C4-2B (cell line): Measurements from ENCODE around the gene CCDC85C.

ENCODE experiments used
- H3K27ac ChIP-seq: fragments of 450-650 bp; 2 replicates; pipeline ENCODE4 v1.5.1; 2017
- CTCF ChIP-seq: fragments of 450-650 bp; conservative IDR thresholded peaks from 2 replicates; pipeline ENCODE4 v1.5.1; 2017; ENCODE audit warnings: mild to moderate bottlenecking
- ZFX ChIP-seq: fragments of 450-650 bp; IDR thresholded peaks from 2 replicates; pipeline ENCODE4 v1.6.1; 2017

CCDC85C gene

GRCh38 chr14:99475660-99476059 lies 128.3 kb downstream of the CCDC85C start:
- peak overlapping the region; percentile 55; the same call in 1 of the 2 replicates for H3K27ac ChIP-seq
- TF ChIP-seq ZFX, result no peak
- peak; percentile 22; the same call in 1 of the 2 replicates for TF ChIP-seq CTCF

GRCh38 chr14:99475179-99475578 lies 128.8 kb downstream of the CCDC85C start:
- H3K27ac ChIP-seq, result peak overlapping the region; percentile 55; the same call in 1 of the 2 replicates
- TF ChIP-seq ZFX, result no peak
- peak; percentile 46; the same call in 1 of the 2 replicates for TF ChIP-seq CTCF

- H3K27ac ChIP-seq, result no peak overlapping the region
- TF ChIP-seq ZFX (no peak), CTCF (no peak)
These were observed 130.5 kb downstream of the CCDC85C start for GRCh38 chr14:99473458-99473857.

GRCh38 chr14:99472937-99473336 lies 131.1 kb downstream of the CCDC85C start:
- H3K27ac ChIP-seq, result no peak overlapping the region
- TF ChIP-seq ZFX (no peak), CTCF (no peak)

- H3K27ac ChIP-seq, result no peak overlapping the region
- TF ChIP-seq ZFX, result no peak
- TF ChIP-seq CTCF, result no peak
These were observed 132.3 kb downstream of the CCDC85C start for GRCh38 chr14:99471731-99472130.

- TF ChIP-seq CTCF, result no peak
- TF ChIP-seq ZFX, result no peak
These were observed 135.0 kb downstream of the CCDC85C start for GRCh38 chr14:99468836-99469592.

GRCh38 chr14:99468081-99468480 lies 135.9 kb downstream of the CCDC85C start:
- no peak overlapping the region for H3K27ac ChIP-seq
- no peak for TF ChIP-seq CTCF

More at GRCh38 chr14:99468836-99469592, 135.0 kb downstream of the CCDC85C start:
- no peak overlapping the region for H3K27ac ChIP-seq
